Thyroid gland (tissue), 4 donors: Measurements from ENCODE around the gene HK1. TPM values are rescaled to one million over a fixed set of nuclear protein-coding genes. Genes with fewer than 3 reads are reported as not detected.

ENCODE experiments used
- DNase-seq, 2 donors: peaks; one replicate each; pipeline ENCODE4 v3.0.0-alpha.2; 2019
- H3K27ac ChIP-seq, 3 donors: fragments of 200-600 bp; sonication (generic); 1 replicate in 2 of 3; 2 replicates in 1 of 3; pipeline ENCODE4 v1.5.1; 2016 to 2019; ENCODE audit warnings: mild to moderate bottlenecking in 1 of 3, moderate library complexity in 1 of 3
- H3K27me3 ChIP-seq: fragments of 200-600 bp; sonication (generic); one replicate; pipeline ENCODE4 v1.5.1; 2019
- H3K36me3 ChIP-seq, 2 donors: fragments of 200-600 bp; sonication (generic); one replicate each; pipeline ENCODE4 v1.5.1; 2016 to 2019
- H3K4me1 ChIP-seq, 2 donors: fragments of 200-600 bp; sonication (generic); one replicate each; pipeline ENCODE4 v1.5.1; 2017 to 2019
- H3K4me3 ChIP-seq, 3 donors: fragments of 200-600 bp; sonication (generic); replicated peaks in 1 of 3; 1 replicate in 2 of 3; 2 replicates in 1 of 3; pipeline ENCODE4 v1.5.1; 2016; ENCODE audit warnings: mild to moderate bottlenecking in 1 of 3
- H3K9me3 ChIP-seq: fragments of 200-600 bp; sonication (generic); one replicate; pipeline ENCODE4 v1.5.1; 2017
- CTCF ChIP-seq, 6 experiments: fragments of 200-600 bp in 3 of 6; fragments of 450-650 bp in 3 of 6; sonication (generic) in 3 of 6; IDR thresholded peaks; one replicate each; pipeline ENCODE4 v1.5.1; 2016 to 2019; ENCODE audit warnings: antibody characterized with exemption in 6 of 6, mild to moderate bottlenecking in 2 of 6, inconsistent platforms in 1 of 6, moderate library complexity in 1 of 6
- POLR2A ChIP-seq, 2 donors: fragments of 450-650 bp; IDR thresholded peaks; one replicate each; pipeline ENCODE4 v1.6.1; 2017; ENCODE audit warnings: antibody characterized with exemption in 2 of 2, mild to moderate bottlenecking in 2 of 2, moderate library complexity in 1 of 2
- WGBS, 2 donors: methylation state at CpG; one replicate each; pipeline ENCODE4 v1.1.5; 2017; 5-methylcytosine and 5-hydroxymethylcytosine counted together
- intact Hi-C: fragments of 100-400 bp; cut with DNase I; formaldehyde crosslinking; loops from one replicate; pipeline ENCODE4 v1.15.1; 2023
- total RNA-seq, 4 donors: library from RNA; depleted of rRNA; stranded (reverse); fragments of >200 nt; gene quantifications; one replicate each; pipeline ENCODE4 v1.2.3, GENCODE V29; 2016

Gene HK1
- total RNA-seq, 4 donors from 2014 or later, result 106 to 231 (median 189) TPM

- Histone ChIP-seq H3K27ac (peak overlapping the region; percentile 75 to 87 (median 87)), H3K27me3 (no peaks in the 10 kb centered on the region), H3K36me3 (peaks cover 12 to 44% of the 10 kb centered on the region in 2 donors), H3K4me3 (no peak overlapping the region), H3K4me1 (peaks cover 38 to 39% of the 10 kb centered on the region in 2 donors), H3K9me3 (no peaks in the 10 kb centered on the region)
- 33 to 49% methylated on average over 6 of the region's 6 CpGs for WGBS, 2 donors
- intact Hi-C loops, result loop anchor here (5.0 kb wide), 1 partner anchor 74 kb away; no protein-coding TSS in a partner anchor
- peak; percentile 95 for DNase-seq
- TF ChIP-seq POLR2A (IDR thresholded peaks at IDR 0.05), result no peak
- no peak for TF ChIP-seq CTCF (IDR thresholded peaks at IDR 0.05)
Observed at GRCh38 chr10:69391158-69391557, 112.9 kb downstream of the HK1 start.

- intact Hi-C loops, result loop anchor here (5.0 kb wide), 1 partner anchor 75 kb away; no protein-coding TSS in a partner anchor
- Histone ChIP-seq H3K4me1 (peaks cover 31 to 39% of the 10 kb centered on the region in 2 donors), H3K9me3 (no peaks in the 10 kb centered on the region), H3K36me3 (peaks cover 22 to 34% of the 10 kb centered on the region in 2 donors), H3K4me3 (no peak overlapping the region), H3K27me3 (no peaks in the 10 kb centered on the region), H3K27ac (peak overlapping the region; percentile 68 to 87 (median 75))
- 17 to 41% methylated on average over 2 to 6 of the region's 7 CpGs for WGBS, 2 donors
- DNase-seq, result peak; percentile 92 to 93
- no peak for TF ChIP-seq POLR2A (IDR thresholded peaks at IDR 0.05)
- TF ChIP-seq CTCF (IDR thresholded peaks at IDR 0.05), result peak; percentile 94 to 99 (median 97)
Observed at GRCh38 chr10:69392481-69393000, 114.2 kb downstream of the HK1 start.

- DNase-seq, result peak in 1 of 2 donors; percentile 50
- Histone ChIP-seq H3K4me1 (peaks cover 30 to 38% of the 10 kb centered on the region in 2 donors), H3K36me3 (peaks cover 29 to 32% of the 10 kb centered on the region in 2 donors), H3K4me3 (no peak overlapping the region), H3K9me3 (no peaks in the 10 kb centered on the region), H3K27ac (peak overlapping the region; percentile 24 to 75 (median 44)), H3K27me3 (no peaks in the 10 kb centered on the region)
- TF ChIP-seq CTCF (IDR thresholded peaks at IDR 0.05) (no peak), POLR2A (IDR thresholded peaks at IDR 0.05) (no peak)
- 86 to 90% methylated on average over 1 of the region's 1 CpG for WGBS, 2 donors
- intact Hi-C loops, result loop anchor here (2.0 to 5.0 kb wide), 2 partner anchors 77 to 153 kb away; no protein-coding TSS in a partner anchor
Observed at GRCh38 chr10:69394020-69394419, 115.7 kb downstream of the HK1 start.

- Histone ChIP-seq H3K4me3 (no peak overlapping the region), H3K27ac (no peak overlapping the region), H3K27me3 (no peaks in the 10 kb centered on the region), H3K4me1 (peaks cover 0 to 5% of the 10 kb centered on the region in 2 donors), H3K9me3 (no peaks in the 10 kb centered on the region), H3K36me3 (peaks cover 55 to 56% of the 10 kb centered on the region in 2 donors)
- intact Hi-C loops, result no loop called here
- TF ChIP-seq POLR2A (IDR thresholded peaks at IDR 0.05), result no peak
- TF ChIP-seq CTCF (IDR thresholded peaks at IDR 0.05), result no peak
- 70 to 90% methylated on average over 1 of the region's 1 CpG for WGBS, 2 donors
- no peak for DNase-seq
Observed at GRCh38 chr10:69397972-69398371, 119.7 kb downstream of the HK1 start.

- H3K27me3 ChIP-seq, result no peaks in the 10 kb centered on the region
- H3K27ac ChIP-seq, result no peak overlapping the region
- H3K4me3 ChIP-seq, result no peak overlapping the region
- intact Hi-C loops, result no loop called here
- DNase-seq, result no peak
- 87 to 90% methylated on average over 16 of the region's 16 CpGs for WGBS, 2 donors
- H3K4me1 ChIP-seq, result peaks cover 0 to 5% of the 10 kb centered on the region in 2 donors
- H3K9me3 ChIP-seq, result no peaks in the 10 kb centered on the region
- TF ChIP-seq POLR2A (IDR thresholded peaks at IDR 0.05) (no peak), CTCF (IDR thresholded peaks at IDR 0.05) (no peak)
- peaks cover 56 to 57% of the 10 kb centered on the region in 2 donors for H3K36me3 ChIP-seq
Observed at GRCh38 chr10:69398466-69398865, 120.2 kb downstream of the HK1 start.
